ENCODE measurements around the gene DPH3.

Gene DPH3

GRCh38 chr3:16255326-16255725 lies 9.4 kb downstream of the DPH3 start:
- DNase-seq (ENCODE audit: low spot score), result no peak

DNA sequence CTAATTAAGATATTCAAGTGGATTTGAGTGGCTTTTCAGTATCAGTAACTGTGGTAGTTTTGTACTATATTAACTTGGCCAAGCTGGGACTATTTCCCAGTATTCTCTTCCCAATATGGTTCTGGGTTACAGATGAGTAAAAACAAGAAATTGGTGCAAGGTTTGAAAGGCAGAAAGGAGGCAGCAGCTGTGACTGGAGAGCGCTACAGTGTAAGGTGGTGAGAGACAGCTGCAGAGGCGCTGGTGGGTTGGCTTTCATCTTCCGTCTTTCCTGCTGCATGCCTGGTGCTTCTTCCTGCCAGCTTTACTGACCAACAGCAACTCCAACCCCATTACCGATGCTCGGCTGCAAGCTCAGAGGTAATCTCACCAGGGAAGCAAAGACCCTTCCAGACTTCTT lies 9.8 kb downstream of the DPH3 start:
- no peak for DNase-seq (ENCODE audit: low spot score)

GRCh38 chr3:16253601-16254000 lies 11.1 kb downstream of the DPH3 start:
- no peak for DNase-seq (ENCODE audit: low spot score)

DNA sequence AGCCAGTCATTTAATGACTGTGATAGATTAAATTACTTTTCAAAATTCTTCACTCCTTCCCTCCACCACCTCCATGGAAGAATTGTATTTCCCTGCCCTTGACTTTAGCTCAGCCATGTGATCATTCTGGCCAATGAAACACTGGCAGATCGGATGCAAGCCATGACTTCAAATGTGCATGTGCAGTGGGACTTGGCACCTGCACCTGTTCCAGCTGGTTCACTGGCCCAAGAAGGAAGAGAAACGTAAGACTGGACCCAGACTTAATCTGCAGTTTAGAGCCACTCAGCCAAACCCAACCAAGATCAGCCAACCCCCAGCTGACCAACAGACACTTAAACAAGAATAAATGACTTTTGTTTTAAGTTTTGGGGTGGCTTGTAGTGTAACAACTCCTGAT lies 11.8 kb downstream of the DPH3 start:
- DNase-seq (ENCODE audit: low spot score), result no peak

DNA sequence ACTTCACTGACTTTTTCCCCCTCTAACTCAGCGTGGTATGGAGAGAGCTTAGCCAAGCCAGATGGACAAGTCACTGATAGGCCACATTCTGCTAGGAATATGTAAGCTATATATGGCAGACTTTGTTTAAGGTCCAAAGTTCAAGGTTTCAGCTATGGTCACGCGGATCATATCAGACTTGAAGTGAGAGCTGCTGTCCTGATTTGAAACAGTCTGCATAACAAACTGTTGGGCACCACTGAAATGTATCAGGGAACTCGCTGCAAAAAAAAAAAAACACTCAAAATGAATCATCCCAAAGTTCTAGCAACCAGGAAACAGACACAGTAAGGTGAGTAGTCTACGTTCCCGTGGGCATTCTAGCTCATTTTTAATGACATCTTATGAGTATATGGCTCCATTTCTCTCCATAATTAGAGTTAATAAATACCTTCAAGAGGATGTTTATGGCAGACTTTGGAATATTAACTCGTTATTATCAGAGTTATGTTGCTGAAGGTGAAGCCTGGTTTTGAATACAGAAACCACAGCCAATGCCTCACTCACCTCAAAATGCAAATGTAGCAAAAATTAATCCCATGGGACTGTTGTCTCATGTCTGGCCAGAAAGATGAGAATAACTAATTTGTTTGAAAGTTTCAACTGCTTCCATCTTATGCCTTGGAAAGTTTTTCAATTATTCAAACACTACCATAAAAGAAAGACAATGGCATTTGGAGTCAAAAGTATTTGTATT lies 12.3 kb downstream of the DPH3 start:
- DNase-seq (ENCODE audit: low spot score), result peak; percentile 27

DNA sequence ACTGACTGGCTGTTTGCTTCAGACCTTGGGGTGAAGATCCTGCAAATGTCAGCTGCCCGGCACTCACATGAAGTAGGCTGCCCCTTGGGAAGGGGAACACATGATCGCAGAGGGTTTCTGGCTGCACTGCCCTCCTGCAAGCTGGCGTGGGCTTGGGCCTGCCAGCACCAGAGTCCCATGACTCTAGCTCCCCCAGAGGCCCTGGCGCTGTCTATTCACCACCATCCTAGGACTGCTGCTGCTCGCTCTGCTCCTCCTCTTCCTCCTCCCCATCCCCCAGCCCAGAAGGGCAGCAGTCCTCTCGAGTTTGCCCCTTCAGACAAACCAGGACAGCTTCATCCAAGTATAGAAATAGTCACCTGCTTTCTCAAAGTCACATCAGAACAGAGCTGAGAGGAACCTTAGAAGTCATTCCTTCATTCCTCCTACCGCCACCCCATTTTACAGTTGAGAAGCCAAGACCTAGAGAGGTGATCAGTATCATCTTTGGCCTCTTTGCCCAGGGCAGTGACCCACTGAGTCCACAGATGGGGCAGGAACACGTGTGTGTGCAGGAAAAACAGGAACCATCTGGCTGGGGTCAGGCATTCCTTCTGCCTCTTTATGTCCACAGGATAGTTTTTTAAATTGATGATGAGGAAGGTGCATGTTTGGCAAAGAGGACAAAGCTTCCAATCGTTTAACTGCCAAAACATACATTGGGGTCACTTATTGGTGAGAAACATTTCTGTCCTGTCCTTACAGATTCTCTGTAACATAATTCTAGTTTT lies 13.2 kb downstream of the DPH3 start:
- no peak for DNase-seq (ENCODE audit: low spot score)

DNA sequence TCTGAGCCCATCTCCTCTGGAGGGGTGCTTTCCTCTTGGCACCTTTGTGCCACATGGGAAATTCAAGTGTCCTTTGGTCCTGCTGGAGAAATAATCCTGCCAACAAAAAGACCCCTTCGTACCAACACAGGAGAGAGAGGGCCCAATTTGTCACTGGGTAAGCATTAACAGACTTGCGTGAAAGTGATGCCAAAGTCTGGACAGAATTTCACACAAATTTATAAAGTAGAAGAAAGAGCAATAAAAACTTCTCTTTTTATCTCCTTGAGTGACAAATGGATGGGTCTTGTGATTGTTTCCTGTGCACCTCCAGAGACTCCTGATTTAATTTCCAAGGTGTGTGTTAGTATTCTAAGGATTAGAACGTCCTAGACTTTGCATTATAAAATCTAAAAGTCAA lies 14.9 kb downstream of the DPH3 start:
- no peak for DNase-seq (ENCODE audit: low spot score)

DNA sequence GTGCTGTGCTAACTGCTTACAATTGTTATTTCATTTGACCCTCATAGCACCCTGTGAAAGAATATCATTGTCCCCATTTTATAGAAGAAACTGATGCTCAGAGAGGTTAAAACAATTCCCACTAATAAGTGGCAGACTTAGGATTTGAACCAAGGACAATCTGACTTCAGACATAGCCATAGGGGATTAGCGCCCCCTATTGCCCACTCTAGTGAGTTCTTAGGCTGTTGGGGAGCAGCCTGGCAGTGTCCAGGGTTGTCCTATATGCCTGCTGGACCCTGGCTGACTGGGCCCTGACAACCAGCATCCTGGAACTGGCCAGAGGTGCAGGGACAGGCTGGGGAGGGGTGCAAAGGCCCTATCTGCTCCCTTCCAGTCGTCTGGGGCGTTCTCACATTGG lies 15.4 kb downstream of the DPH3 start:
- peak; percentile 48 for DNase-seq (ENCODE audit: low spot score)

GRCh38 chr3:16248556-16248955 lies 16.2 kb downstream of the DPH3 start:
- no peak for DNase-seq (ENCODE audit: low spot score)

GRCh38 chr3:16247282-16248061 lies 17.3 kb downstream of the DPH3 start:
- peak; percentile 92 for DNase-seq (ENCODE audit: low spot score)

DNA sequence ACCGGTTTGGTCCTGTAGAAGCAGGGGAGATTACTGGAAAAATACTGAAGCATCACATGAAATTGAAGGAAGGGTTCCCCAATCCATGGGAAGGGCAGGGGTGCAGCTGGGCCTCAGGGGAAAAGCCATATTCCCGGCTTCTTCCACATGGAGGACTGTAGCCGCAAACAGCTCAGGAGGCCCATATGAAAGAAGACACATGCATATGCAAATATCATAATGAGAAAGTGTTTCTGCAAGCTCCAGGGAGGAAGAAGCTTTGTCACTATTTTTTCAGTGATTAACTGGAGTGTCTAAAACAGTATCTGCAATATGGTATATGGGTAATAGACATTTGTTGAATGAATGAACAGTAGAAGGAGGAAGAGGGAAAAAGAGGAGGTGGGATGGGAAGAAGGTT lies 19.1 kb downstream of the DPH3 start:
- no peak for DNase-seq (ENCODE audit: low spot score)

DNA sequence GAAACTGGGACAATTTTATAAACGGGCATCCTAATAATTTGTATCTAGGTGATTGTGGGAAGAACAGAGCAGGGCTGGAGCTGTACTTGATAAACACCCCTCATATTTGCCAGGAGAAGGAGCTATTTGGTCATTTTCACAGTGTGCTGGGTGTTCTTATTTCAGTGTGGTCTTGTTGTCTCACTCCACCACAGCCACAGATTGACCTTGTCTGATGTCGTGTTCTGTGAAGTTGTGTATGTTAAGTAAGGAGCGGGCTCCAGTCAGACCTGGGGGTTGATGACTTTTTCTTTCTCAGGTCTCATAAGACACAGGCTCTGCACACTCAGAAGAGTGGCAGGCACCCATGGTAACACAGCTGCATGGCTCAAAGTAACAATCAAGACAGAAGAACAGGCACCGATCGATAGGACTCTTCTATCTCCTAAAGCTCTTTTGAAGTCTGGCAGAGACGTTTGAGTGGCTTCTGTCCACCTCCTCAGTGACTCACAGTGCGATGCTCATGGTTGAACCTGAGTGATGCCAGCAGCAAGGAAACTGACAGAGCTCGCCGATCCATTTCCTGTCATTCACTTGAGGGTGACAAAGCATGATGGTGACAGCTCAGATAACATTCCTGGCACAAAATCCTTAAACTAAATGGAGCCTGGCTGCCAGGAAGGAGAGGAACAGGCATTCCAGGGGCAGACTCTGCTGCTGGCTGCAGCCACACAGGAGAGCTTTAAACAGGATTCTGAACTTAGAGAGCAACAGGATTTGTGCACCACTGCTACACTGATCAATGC lies 20.8 kb downstream of the DPH3 start:
- DNase-seq (ENCODE audit: low spot score), result peak; percentile 93

DNA sequence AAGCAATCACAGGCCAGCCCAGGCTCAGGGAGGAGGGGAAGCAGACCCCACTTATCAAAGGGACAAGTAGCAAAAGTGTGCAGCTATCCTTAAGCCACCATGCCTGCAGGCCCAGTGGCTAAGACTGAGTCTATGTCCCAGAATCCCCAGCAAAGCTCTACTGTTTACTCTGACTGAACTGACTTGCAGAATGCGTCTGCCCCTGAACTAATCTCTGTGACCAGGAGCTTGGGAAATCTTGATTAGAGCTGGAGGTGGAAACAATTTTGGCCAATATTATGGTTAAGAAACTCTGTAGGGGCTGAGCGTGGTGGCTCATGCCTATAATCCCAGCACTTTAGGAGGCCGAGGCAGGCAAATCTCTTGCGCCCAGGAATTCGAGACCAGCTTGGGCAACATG lies 22.6 kb downstream of the DPH3 start:
- DNase-seq (ENCODE audit: low spot score), result no peak

DNA sequence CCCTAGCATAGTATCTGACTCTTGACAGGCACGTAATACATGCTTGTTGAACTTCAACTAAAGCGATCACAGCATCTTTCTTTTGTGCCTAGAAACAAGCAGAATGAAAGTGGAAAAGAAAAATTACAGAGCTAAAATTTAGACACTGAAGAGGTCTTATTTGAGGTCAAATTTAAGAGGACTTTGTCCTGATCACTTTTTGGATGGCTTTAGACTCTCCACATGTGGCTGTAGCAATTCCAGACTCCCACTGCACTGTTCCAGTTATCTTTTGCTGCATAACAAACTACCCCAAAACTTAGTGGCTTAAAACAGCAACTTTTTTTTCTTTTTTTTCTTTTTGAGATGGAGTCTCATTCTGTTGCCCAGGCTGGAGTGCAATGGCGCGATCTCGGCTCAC lies 23.5 kb downstream of the DPH3 start:
- no peak for DNase-seq (ENCODE audit: low spot score)

GRCh38 chr3:16240229-16241023 lies 24.3 kb downstream of the DPH3 start:
- peak; percentile 57 for DNase-seq (ENCODE audit: low spot score)

DNA sequence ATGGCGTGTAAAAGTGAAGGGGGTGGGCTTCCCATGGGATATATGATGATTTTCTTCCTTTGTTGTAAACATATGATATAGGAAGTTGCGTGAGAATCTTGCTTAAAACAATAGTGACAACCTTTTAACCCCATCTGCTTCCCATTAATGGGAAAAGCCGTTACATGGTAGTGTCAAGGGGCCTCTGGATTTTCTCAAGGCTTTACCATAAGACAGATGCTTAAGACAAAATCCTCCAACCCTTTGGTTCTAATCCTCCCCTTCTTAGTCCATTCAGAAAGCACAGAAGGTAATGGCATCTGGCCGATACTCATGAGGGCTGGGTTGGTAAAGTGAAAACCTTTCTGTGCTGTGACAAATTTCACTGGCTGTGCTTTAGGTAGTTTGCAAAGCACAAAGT lies 25.0 kb downstream of the DPH3 start:
- peak; percentile 27 for DNase-seq (ENCODE audit: low spot score)

DNA sequence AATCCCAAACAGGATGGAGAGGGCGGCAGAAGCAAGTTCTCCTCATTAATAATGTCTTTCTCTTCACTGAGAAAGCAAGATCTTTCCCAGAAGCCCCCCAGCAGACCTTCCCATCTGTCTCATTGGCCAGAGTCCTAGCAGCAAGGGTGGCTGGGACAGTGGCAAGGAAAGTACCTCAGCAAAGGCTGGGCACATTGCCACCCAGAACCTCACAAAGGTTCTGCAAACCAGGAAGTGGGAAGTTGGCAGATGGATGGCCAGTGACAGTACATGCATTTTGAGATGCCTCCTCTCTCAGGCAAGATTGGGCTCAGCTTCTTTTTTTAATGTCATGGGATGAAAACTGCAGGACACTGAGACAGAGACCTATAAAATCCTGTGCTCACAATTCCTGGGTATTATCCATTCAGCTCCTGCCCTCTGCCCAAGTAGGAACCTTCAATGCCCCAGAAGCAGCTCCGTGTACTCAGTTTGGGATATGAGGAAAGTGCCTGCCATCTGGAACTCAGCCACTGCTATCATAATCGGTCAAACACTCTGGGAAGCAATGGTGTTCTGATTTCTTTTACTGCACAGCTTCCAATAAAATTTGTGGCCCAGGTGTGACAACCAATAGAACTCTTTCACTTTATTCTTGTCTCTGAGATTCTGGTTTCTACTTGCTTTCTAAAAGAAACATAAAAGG lies 25.5 kb downstream of the DPH3 start:
- DNase-seq (ENCODE audit: low spot score), result no peak

DNA sequence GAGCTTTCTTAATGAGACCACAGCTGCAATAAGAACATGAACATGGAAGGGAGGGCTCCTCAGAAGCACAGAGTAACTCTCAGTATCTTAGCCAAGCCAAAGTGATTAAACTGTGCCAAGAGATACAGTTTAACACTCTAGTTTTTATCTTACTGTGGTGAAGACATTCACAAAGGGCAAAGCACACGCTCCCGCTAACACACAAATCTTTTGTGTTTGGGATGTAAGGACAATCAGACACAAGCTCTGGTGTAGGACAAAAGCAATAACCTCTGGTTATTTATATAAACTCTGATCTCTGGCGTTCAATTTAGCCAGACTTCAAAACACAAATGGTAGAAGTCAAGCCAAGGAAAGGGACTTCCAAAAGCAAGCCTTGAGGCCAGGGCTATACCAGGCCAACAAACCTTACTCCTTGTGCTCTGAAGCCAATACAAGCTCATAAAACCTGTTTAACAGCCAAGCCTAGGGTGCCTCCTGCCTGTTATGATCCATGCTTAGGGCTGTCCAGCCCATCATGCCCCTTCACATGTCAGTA lies 27.8 kb downstream of the DPH3 start:
- DNase-seq (ENCODE audit: low spot score), result no peak

GRCh38 chr3:16236030-16236639 lies 28.6 kb downstream of the DPH3 start:
- no peak for DNase-seq (ENCODE audit: low spot score)

DNA sequence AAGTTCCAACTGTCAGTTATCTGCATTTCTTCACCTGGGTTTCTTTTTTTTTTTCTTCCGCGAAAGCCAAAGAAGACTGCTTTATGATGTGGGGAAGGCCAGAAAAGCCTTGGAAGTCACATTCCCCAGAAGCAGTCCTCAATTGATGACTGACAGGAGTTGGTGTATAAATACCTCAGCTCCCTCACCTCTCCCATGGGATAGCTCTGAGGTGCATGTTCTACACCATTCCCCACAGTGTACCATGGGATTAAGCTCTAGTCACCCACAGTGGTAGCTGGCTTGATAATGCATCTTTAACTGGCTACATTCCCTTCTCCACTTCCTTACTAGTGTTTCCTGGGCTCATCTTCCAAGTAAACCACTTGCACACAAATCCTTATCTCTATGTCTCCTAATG lies 30.5 kb downstream of the DPH3 start:
- no peak for DNase-seq (ENCODE audit: low spot score)
